WERI-Rb-1 (cell line): Measurements from ENCODE around the gene CA5A.

Experiments
- DNase-seq: peaks from one replicate; pipeline ENCODE4 v3.0.0-alpha.2; 2020
- H3K27ac ChIP-seq: fragments of 250-450 bp; sonication (Bioruptor Pico); 2 replicates; pipeline ENCODE4 v1.5.1; 2020; ENCODE audit warnings: mild to moderate bottlenecking, moderate library complexity
- H3K27me3 ChIP-seq: fragments of 250-450 bp; sonication (Bioruptor Pico); 2 replicates; pipeline ENCODE4 v1.5.1; 2021; ENCODE audit warnings: mild to moderate bottlenecking, low read depth, moderate library complexity; ENCODE audit not compliant: insufficient read depth, severe bottlenecking
- H3K36me3 ChIP-seq: fragments of 250-450 bp; sonication (Bioruptor Pico); 2 replicates; pipeline ENCODE4 v1.5.1; 2020; ENCODE audit warnings: mild to moderate bottlenecking, moderate library complexity
- H3K4me3 ChIP-seq: 2 replicates; pipeline ENCODE4 v1.5.1; 2011; ENCODE audit warnings: low read depth, mild to moderate bottlenecking, control low read depth, low read length
- H3K9me3 ChIP-seq: fragments of 250-450 bp; sonication (Bioruptor Pico); 2 replicates; pipeline ENCODE4 v1.5.1; 2021; ENCODE audit warnings: mild to moderate bottlenecking, moderate library complexity; ENCODE audit not compliant: severe bottlenecking
- TF ChIP-seq, protein P1 (sequence below): IDR thresholded peaks from 2 replicates; pipeline ENCODE4 v1.5.1; 2011; ENCODE audit warnings: low read depth, mild to moderate bottlenecking, control low read depth, inconsistent platforms, low read length

Gene CA5A

DNA sequence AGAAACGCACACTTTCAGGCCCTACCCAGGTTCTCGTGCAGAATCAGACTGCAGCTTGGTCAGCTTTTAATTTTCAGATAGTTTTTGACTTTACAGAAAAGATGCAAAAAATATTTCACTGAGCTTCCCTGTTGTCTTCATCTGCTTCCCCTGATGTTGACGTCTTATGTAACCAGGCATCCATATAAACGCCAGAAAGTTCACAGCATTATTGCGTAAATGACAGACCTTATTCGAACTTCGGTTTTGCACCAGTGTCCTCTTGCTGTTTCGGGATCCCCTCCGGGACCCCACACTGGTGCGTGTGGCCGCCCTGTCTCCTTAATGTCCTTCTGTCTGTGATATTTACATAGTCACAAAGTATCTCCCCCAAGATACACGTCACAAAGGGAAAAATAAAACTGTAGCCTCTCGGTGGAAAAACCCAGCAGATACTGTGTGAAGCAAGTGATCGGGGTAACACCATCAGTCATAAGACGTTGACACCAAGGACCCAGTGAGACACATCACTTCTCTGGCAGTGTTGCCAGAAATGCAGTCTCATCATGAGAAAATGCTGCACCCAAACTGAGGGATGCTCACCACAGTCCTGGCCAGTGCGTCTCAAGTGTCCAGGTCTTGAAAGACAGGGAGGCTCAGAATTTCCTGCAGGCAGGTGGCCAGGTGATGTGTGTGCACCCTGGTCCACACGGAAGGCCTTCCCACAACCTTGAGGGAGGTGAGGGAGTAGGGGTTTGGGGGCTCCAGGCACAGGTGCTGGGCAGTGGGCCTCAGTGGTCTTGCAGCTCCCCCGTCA is 19.2 kb upstream of the CA5A start:
- no peaks in the 10 kb centered on the region; the same call in 1 of the 2 replicates for H3K36me3 ChIP-seq
- no peaks in the 10 kb centered on the region for H3K27me3 ChIP-seq
- H3K27ac ChIP-seq: no peak overlapping the region
- DNase-seq: no peak
- TF ChIP-seq, protein P1, sequence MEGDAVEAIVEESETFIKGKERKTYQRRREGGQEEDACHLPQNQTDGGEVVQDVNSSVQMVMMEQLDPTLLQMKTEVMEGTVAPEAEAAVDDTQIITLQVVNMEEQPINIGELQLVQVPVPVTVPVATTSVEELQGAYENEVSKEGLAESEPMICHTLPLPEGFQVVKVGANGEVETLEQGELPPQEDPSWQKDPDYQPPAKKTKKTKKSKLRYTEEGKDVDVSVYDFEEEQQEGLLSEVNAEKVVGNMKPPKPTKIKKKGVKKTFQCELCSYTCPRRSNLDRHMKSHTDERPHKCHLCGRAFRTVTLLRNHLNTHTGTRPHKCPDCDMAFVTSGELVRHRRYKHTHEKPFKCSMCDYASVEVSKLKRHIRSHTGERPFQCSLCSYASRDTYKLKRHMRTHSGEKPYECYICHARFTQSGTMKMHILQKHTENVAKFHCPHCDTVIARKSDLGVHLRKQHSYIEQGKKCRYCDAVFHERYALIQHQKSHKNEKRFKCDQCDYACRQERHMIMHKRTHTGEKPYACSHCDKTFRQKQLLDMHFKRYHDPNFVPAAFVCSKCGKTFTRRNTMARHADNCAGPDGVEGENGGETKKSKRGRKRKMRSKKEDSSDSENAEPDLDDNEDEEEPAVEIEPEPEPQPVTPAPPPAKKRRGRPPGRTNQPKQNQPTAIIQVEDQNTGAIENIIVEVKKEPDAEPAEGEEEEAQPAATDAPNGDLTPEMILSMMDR: no peak
- H3K9me3 ChIP-seq: no peaks in the 10 kb centered on the region
- no peak overlapping the region for H3K4me3 ChIP-seq

DNA sequence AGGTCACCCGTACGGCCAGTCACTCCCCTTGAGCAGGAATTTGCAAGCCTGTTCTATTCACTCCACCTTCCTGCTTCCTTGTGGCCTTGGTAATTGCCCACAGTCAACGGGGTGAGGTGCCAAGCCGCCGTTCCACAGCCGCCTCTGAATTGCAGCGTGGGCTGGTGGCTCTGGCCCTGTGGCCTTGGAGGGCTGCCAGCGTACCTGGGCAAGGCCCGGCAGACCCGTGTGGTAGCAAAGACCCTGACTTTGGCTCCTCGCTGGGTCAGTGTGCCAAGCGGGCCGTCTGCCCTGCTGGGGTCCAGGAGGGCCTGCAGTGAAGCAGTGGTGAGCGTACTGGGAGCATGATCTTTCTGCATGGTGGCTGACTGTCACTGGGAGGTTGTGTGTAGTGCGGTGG is 18.5 kb upstream of the CA5A start:
- no peaks in the 10 kb centered on the region for H3K9me3 ChIP-seq
- H3K27me3 ChIP-seq: no peaks in the 10 kb centered on the region
- H3K27ac ChIP-seq: no peak overlapping the region
- DNase-seq: no peak
- TF ChIP-seq, protein P1: no peak
- H3K4me3 ChIP-seq: no peak overlapping the region
- no peaks in the 10 kb centered on the region; the same call in 1 of the 2 replicates for H3K36me3 ChIP-seq

DNA sequence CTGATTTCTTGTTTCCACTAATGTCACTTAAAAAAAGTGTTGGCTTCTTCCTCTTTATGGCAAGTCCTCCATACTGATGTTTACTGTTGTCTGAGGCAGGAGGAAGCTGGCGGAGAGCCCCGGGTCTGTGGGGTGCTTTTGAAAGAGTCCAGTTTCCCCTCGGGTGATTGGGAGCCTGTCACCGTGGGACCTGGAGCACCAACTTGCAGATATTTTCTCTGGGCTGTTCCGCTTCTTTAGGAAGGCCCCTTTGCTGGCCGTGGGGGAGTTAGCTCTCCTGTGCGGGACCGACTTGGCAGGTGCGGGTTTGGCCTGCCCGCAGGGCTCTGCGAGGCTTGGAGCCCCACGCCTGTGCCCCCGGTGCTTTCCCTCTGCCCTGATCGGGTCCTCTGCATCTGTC is 18.0 kb upstream of the CA5A start:
- Histone ChIP-seq H3K9me3 (no peaks in the 10 kb centered on the region), H3K27ac (no peak overlapping the region), H3K36me3 (no peaks in the 10 kb centered on the region; the same call in 1 of the 2 replicates), H3K27me3 (no peaks in the 10 kb centered on the region), H3K4me3 (no peak overlapping the region)
- DNase-seq: no peak
- TF ChIP-seq, protein P1: no peak

DNA sequence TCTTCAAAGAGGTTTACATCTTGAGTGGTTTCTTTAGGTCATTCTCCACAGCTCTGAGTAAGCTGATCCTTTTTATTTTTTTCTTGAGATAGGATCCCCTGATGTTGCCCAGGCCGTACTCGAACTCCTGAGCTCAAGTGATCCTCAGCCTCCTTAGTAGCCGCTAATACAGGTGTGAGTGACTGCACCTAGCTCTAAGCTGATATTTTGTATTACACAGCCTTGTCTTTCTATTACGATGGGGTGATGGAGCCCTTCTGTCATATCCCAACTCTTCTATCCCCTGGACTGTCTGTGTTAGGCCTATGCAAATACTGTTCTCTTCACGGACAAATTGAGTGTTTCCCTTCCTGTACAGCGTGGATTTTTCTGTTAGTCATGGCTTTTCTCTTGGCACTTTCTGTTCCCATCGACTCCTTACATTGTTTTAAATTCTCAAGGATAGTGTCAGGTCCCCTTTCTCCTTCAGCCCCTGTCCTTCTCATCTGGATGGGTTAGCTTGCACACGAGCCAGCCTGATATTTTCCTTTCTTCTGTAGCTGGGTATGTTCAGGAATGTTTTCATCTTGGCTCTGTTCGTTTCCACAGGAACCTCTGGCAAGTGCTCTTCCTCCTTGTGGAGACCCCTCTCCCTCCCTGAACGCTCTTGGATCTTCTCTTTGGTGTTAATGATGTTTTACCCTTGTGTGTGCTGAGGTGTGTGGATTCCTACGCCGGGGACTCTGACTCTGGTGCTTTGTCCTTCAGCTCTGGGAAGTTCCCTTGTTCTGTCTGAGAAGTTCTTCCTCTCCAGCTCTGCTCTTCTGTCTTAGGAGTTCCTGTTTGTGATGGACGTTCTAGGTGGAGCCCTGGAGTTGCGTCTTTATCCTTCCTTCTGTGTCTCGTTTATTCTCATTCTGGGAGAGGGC is 17.2 kb upstream of the CA5A start:
- TF ChIP-seq, protein P1: no peak
- Histone ChIP-seq H3K9me3 (no peaks in the 10 kb centered on the region), H3K27me3 (no peaks in the 10 kb centered on the region), H3K4me3 (no peak overlapping the region), H3K27ac (no peak overlapping the region), H3K36me3 (no peaks in the 10 kb centered on the region; the same call in 1 of the 2 replicates)
- no peak for DNase-seq

DNA sequence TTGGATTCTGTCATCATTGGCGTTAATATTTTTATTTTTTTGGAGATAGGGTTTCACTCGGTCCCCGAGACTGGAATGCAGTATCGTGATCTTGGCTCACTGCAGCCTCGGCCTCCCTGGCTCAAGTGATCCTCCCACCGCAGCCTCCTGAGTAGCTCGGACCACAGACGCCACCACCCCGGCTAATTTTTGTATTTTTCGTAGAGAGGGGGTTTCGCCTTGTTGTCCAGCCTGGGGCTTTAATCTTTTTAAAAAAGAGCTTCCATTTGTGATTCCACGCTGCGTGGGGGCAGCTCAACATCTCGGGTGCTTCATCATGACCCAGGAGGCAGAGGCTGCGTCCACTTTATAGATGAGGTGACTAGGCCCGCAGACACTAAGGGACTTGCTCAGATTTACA is 16.4 kb upstream of the CA5A start:
- TF ChIP-seq, protein P1: no peak
- H3K4me3 ChIP-seq: no peak overlapping the region
- no peaks in the 10 kb centered on the region; the same call in 1 of the 2 replicates for H3K36me3 ChIP-seq
- H3K9me3 ChIP-seq: no peaks in the 10 kb centered on the region
- no peak for DNase-seq
- no peaks in the 10 kb centered on the region for H3K27me3 ChIP-seq
- H3K27ac ChIP-seq: no peak overlapping the region
